OCI-LY7 (cell line): Measurements from ENCODE around the gene ADD3. TPM values are rescaled to one million over a fixed set of nuclear protein-coding genes. Genes with fewer than 3 reads are reported as not detected.

ENCODE experiments used
- BruUV-seq: library from RNA; stranded (reverse); fragments of 400-500 nt; replicated peaks from 2 replicates; lab custom pipeline; 2021; lab: Mats Ljungman, UMichigan
- CTCF ChIA-PET: fragments of 300-600 bp; sonication (Branson Sonifier 250); formaldehyde crosslinking; loops from one replicate; lab custom pipeline; 2022; ENCODE audit warnings: antibody characterized with exemption; ENCODE audit not compliant: unreplicated experiment; lab: Charles Lee
- POLR2A ChIA-PET: fragments of 300-600 bp; sonication (Branson Sonifier 250); formaldehyde crosslinking; loops from one replicate; lab custom pipeline; 2022; ENCODE audit warnings: antibody characterized with exemption; lab: Charles Lee
- DNase-seq: peaks from one replicate; pipeline ENCODE4 v3.0.0-alpha.2; 2015; ENCODE audit warnings: low spot score
- H2AFZ ChIP-seq: fragments of 200-600 bp; sonication (generic), shearing (Covaris generic); 2 replicates; pipeline ENCODE4 v1.6.1; 2014; ENCODE audit warnings: mild to moderate bottlenecking, antibody characterized with exemption, low read length, moderate library complexity
- H3K27ac ChIP-seq: fragments of 200-600 bp; sonication (generic); 2 replicates; pipeline ENCODE4 v1.5.1; 2014; ENCODE audit warnings: mixed run types, low read depth, mild to moderate bottlenecking, moderate library complexity, low read length, inconsistent platforms; ENCODE audit not compliant: poor library complexity, severe bottlenecking
- H3K36me3 ChIP-seq: fragments of 200-600 bp; sonication (generic); 2 replicates; pipeline ENCODE4 v1.6.1; 2014; ENCODE audit warnings: mild to moderate bottlenecking, antibody characterized with exemption, low read length, moderate library complexity, mixed read lengths; ENCODE audit not compliant: insufficient read depth
- H3K4me1 ChIP-seq: fragments of 200-600 bp; sonication (generic); 2 replicates; pipeline ENCODE4 v1.5.1; 2014; ENCODE audit warnings: mild to moderate bottlenecking, low read length; ENCODE audit not compliant: insufficient read depth, poor library complexity, severe bottlenecking
- H3K4me2 ChIP-seq: fragments of 200-600 bp; sonication (generic); 2 replicates; pipeline ENCODE4 v1.6.1; 2014; ENCODE audit warnings: mild to moderate bottlenecking, low read length
- H3K4me3 ChIP-seq: fragments of 200-600 bp; sonication (generic); 2 replicates; pipeline ENCODE4 v1.5.1; 2014; ENCODE audit warnings: mild to moderate bottlenecking, low read depth, low read length; ENCODE audit not compliant: poor library complexity, severe bottlenecking
- H3K79me2 ChIP-seq: fragments of 200-600 bp; sonication (generic); 2 replicates; pipeline ENCODE4 v1.6.1; 2016; ENCODE audit warnings: low read depth, mild to moderate bottlenecking, low read length, moderate library complexity, mixed read lengths; ENCODE audit not compliant: insufficient read depth
- H3K9me2 ChIP-seq: fragments of 200-600 bp; sonication (generic); 2 replicates; pipeline ENCODE4 v1.6.1; 2016; ENCODE audit warnings: mild to moderate bottlenecking, low read length, mixed read lengths; ENCODE audit not compliant: insufficient read depth
- H3K9me3 ChIP-seq: fragments of 200-600 bp; sonication (generic); 2 replicates; pipeline ENCODE4 v1.6.1; 2014; ENCODE audit warnings: mild to moderate bottlenecking, mixed run types, low read length, mixed read lengths
- H4K20me1 ChIP-seq: fragments of 200-600 bp; sonication (generic); 2 replicates; pipeline ENCODE4 v1.6.1; 2014; ENCODE audit warnings: mild to moderate bottlenecking, antibody characterized with exemption, low read length, moderate library complexity, mixed read lengths; ENCODE audit not compliant: insufficient read depth
- EZH2phosphoT487 ChIP-seq: fragments of 200-600 bp; sonication (generic); IDR thresholded peaks from 2 replicates; pipeline ENCODE4 v1.6.1; 2018; ENCODE audit warnings: low read depth, borderline replicate concordance, mild to moderate bottlenecking, mixed run types, antibody characterized with exemption, low read length, moderate library complexity, mixed read lengths
- intact Hi-C: fragments of 100-400 bp; cut with micrococcal nuclease; formaldehyde crosslinking; loops from one replicate; pipeline ENCODE4 v1.10.0; 2022; ENCODE audit not compliant: unreplicated experiment
- small RNA-seq: library from RNA; depleted of rRNA; stranded (forward); fragments of <200 nt; gene quantifications from one replicate; pipeline ENCODE3, GENCODE V24; 2014
- total RNA-seq, 2 experiments: library from RNA; depleted of rRNA in 1 of 2; stranded (reverse); fragments of >200 nt in 1 of 2; shearing (Covaris generic) in 1 of 2; gene quantifications; 2 replicates each; pipeline ENCODE4 v1.2.3, GENCODE V29; 2014 to 2022
- TF ChIP-seq, protein P1 (sequence below): fragments of 200-600 bp; sonication (generic); conservative IDR thresholded peaks from 2 replicates; pipeline ENCODE4 v1.5.1; 2014; ENCODE audit warnings: mild to moderate bottlenecking, antibody characterized with exemption, low read length, moderate library complexity, mixed read lengths

Gene ADD3
- total RNA-seq, 2 experiments from 2014 or later, result 75.8 to 89.7 TPM

DNA sequence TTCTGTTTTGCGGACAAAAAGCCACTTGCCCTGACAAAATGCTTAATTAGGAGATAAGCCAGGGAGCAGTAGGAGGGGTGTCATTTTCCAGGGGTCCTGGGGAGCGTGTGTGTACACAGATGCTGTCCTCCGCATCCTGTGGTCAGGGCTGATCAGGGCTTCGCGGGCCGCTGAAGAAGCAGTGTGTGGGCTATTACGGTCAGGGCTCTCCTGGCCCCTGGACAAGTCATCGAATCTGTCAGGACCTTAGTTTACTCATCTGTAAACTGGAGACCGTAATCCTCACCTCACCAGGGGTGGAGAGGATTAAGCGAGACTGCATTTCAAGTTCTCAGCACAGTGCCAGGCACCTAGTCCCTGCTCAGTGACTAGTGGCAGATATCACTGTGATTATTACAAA, 173.7 kb downstream of the ADD3 start:
- intact Hi-C loops, result no loop called here
- Histone ChIP-seq H3K36me3 (no peaks in the 10 kb centered on the region), H3K27ac (no peak overlapping the region), H3K79me2 (no peaks in the 10 kb centered on the region), H3K4me1 (no peaks in the 10 kb centered on the region), H3K9me2 (no peaks in the 10 kb centered on the region), H3K4me2 (no peak overlapping the region), H4K20me1 (no peaks in the 10 kb centered on the region), H3K9me3 (no peaks in the 10 kb centered on the region), H3K4me3 (no peak overlapping the region), H2AFZ (no peak overlapping the region)
- POLR2A ChIA-PET, result interaction anchor here (0.6 kb wide), 1 partner anchor 69 kb away, joined by 3 read pairs; no protein-coding TSS in a partner anchor
- TF ChIP-seq, protein P1, sequence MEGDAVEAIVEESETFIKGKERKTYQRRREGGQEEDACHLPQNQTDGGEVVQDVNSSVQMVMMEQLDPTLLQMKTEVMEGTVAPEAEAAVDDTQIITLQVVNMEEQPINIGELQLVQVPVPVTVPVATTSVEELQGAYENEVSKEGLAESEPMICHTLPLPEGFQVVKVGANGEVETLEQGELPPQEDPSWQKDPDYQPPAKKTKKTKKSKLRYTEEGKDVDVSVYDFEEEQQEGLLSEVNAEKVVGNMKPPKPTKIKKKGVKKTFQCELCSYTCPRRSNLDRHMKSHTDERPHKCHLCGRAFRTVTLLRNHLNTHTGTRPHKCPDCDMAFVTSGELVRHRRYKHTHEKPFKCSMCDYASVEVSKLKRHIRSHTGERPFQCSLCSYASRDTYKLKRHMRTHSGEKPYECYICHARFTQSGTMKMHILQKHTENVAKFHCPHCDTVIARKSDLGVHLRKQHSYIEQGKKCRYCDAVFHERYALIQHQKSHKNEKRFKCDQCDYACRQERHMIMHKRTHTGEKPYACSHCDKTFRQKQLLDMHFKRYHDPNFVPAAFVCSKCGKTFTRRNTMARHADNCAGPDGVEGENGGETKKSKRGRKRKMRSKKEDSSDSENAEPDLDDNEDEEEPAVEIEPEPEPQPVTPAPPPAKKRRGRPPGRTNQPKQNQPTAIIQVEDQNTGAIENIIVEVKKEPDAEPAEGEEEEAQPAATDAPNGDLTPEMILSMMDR, result no peak
- no peak for TF ChIP-seq EZH2phosphoT487
- no peak for DNase-seq
- CTCF ChIA-PET, result no interaction called here
- BruUV-seq, result no TSS peak

DNA sequence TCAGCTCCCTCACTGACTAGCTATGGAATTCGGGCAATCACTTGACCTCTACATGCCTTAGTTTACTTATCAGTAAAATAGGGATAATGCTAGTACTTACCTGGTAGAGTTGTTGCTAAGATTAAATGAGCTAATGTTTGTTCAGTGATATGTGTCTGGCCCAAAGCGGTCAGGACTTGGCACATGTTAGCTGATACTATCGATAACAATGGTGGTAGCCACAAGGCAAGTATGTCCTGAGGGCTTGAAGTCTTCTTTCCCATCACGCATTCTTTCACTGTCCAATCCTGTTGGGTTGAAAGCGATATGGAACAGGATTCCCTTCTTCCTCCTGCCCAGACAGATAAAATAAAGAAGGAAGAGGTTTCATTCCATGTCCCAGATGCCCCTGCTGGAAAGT, 174.1 kb downstream of the ADD3 start:
- intact Hi-C loops, result no loop called here
- no peak overlapping the region for H2AFZ ChIP-seq
- no peak overlapping the region for H3K4me3 ChIP-seq
- no peaks in the 10 kb centered on the region for H3K9me3 ChIP-seq
- ChIA-PET POLR2A (interaction anchor here (0.6 kb wide), 1 partner anchor 69 kb away, joined by 3 read pairs; no protein-coding TSS in a partner anchor), CTCF (no interaction called here)
- no peaks in the 10 kb centered on the region for H3K36me3 ChIP-seq
- H3K9me2 ChIP-seq, result no peaks in the 10 kb centered on the region
- H3K79me2 ChIP-seq, result no peaks in the 10 kb centered on the region
- TF ChIP-seq EZH2phosphoT487, result no peak
- TF ChIP-seq, protein P1, result no peak
- BruUV-seq, result no TSS peak
- H3K4me2 ChIP-seq, result no peak overlapping the region
- H4K20me1 ChIP-seq, result no peaks in the 10 kb centered on the region
- no peaks in the 10 kb centered on the region for H3K4me1 ChIP-seq
- no peak for DNase-seq
- no peak overlapping the region for H3K27ac ChIP-seq

DNA sequence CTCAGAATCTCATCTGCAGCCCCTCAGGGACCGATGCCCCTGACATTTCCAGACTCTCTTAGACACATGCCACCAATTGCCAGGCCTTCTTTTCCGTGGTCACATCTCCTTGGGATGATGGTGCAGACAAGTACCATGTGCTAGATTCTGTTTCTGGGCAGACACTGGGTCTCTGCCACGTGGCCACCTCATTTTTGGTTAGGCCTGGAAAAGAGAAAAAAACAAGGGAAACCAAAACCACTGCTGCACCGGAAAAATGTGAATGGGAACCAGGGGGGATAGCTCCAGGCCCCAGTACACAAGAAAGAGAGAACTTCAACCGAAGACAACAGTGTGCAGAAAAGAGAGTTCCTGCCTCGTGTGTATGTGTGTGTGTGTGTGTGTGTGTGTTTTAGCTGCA, 176.6 kb downstream of the ADD3 start:
- Histone ChIP-seq H3K4me2 (no peak overlapping the region), H4K20me1 (no peaks in the 10 kb centered on the region), H3K27ac (no peak overlapping the region), H3K79me2 (no peaks in the 10 kb centered on the region), H3K36me3 (no peaks in the 10 kb centered on the region), H2AFZ (no peak overlapping the region), H3K9me2 (no peaks in the 10 kb centered on the region), H3K4me1 (no peaks in the 10 kb centered on the region), H3K9me3 (no peaks in the 10 kb centered on the region), H3K4me3 (no peak overlapping the region)
- BruUV-seq, result no TSS peak
- ChIA-PET POLR2A (interaction anchor here (0.7 kb wide), 1 partner anchor 25 kb away, joined by 3 read pairs; no protein-coding TSS in a partner anchor), CTCF (no interaction called here)
- TF ChIP-seq, protein P1, result no peak
- TF ChIP-seq EZH2phosphoT487, result no peak
- DNase-seq, result no peak
- intact Hi-C loops, result no loop called here

Small RNAs within 50 kb of the gene (small RNA-seq; reads per million reads assigned to genes)
- gene SNRPGP12, result not detected

Other genes starting within 250 kb of the ADD3 start
- gene XPNPEP1, start 84.5 kb upstream of the ADD3 start, total RNA-seq (2014; rRNA removed; shearing (Covaris generic)), result 234 and 237 TPM in 2 replicates
- 130 and 136 TPM in 2 replicates for gene XPNPEP1, start 84.5 kb upstream of the ADD3 start, total RNA-seq (2022)
- 8.4 and 11.7 TPM in 2 replicates for gene MXI1, start 199.6 kb downstream of the ADD3 start, total RNA-seq (2014; rRNA removed; shearing (Covaris generic))
- 18.1 and 22.3 TPM in 2 replicates for gene MXI1, start 199.6 kb downstream of the ADD3 start, total RNA-seq (2022)